GF-D8 (cell line): Measurements from ENCODE around the gene STX18.
"Not testable (repeated sequence)": the region's sequence is repeated elsewhere in the genome, so short reads cannot be mapped to it uniquely, and the experiment has no call there.

Source experiments
- DNase-seq: peaks from one replicate; lab custom pipeline; 2025; lab: John Stamatoyannopoulos, UW

STX18 gene

GRCh38 chr4:4437798-4438470 is 103.9 kb downstream of the STX18 start:
- DNase-seq = no peak

GRCh38 chr4:4436244-4436823 is 105.5 kb downstream of the STX18 start:
- DNase-seq = no peak

GRCh38 chr4:4433941-4434340 is 107.9 kb downstream of the STX18 start:
- DNase-seq = no peak

GRCh38 chr4:4432341-4433125 is 109.3 kb downstream of the STX18 start:
- no peak for DNase-seq

GRCh38 chr4:4430492-4431195 is 111.2 kb downstream of the STX18 start:
- no peak for DNase-seq

GRCh38 chr4:4428966-4429875 is 112.6 kb downstream of the STX18 start:
- no peak for DNase-seq

GRCh38 chr4:4427886-4428285 is 114.0 kb downstream of the STX18 start:
- no peak for DNase-seq

- DNase-seq = no peak
Observed at GRCh38 chr4:4427121-4427870, 114.6 kb downstream of the STX18 start.

- no peak for DNase-seq
Observed at GRCh38 chr4:4426511-4427120, 115.2 kb downstream of the STX18 start.

GRCh38 chr4:4425696-4426095 is 116.2 kb downstream of the STX18 start:
- no peak for DNase-seq

- DNase-seq = no peak
Observed at GRCh38 chr4:4425119-4425690, 116.6 kb downstream of the STX18 start.

GRCh38 chr4:4424499-4425115 is 117.2 kb downstream of the STX18 start:
- no peak for DNase-seq

- no peak for DNase-seq
Observed at GRCh38 chr4:4423706-4424498, 117.9 kb downstream of the STX18 start.

- DNase-seq = no peak
Observed at GRCh38 chr4:4422856-4423499, 118.9 kb downstream of the STX18 start.

- DNase-seq = not testable (repeated sequence)
Observed at GRCh38 chr4:4422117-4422516, 119.7 kb downstream of the STX18 start.

GRCh38 chr4:4421356-4421755 is 120.5 kb downstream of the STX18 start:
- DNase-seq = no peak

GRCh38 chr4:4420421-4420820 is 121.4 kb downstream of the STX18 start:
- DNase-seq = no peak

GRCh38 chr4:4419896-4420295 is 122.0 kb downstream of the STX18 start:
- no peak for DNase-seq
